HCT116 (cell line): ENCODE data around the gene UFD1. TPM values are rescaled to one million over a fixed set of nuclear protein-coding genes. Genes with fewer than 3 reads are reported as not detected.
A peak's percentile ranks its signal among the peaks of the same experiment; 100 is the strongest.

Experiments used
- ATAC-seq: fragments of 200-7000 bp; cut with Tn5 transposase; 2 replicates; pipeline ENCODE4 v1.9.1; 2020; ENCODE audit warnings: mild to moderate bottlenecking, moderate library complexity
- BruUV-seq: library from RNA; stranded (reverse); fragments of 400-500 nt; replicated peaks from 2 replicates; lab custom pipeline; 2021; lab: Mats Ljungman, UMichigan
- CTCF ChIA-PET: fragments of 300-600 bp; sonication (Branson Sonifier 250); formaldehyde crosslinking; loops from one replicate; lab custom pipeline; 2021; ENCODE audit warnings: antibody characterized with exemption; lab: Charles Lee
- POLR2A ChIA-PET: fragments of 300-600, 350-600 bp; sonication (Branson Sonifier 250); formaldehyde crosslinking; loops from one replicate; lab custom pipeline; 2021; ENCODE audit warnings: antibody characterized with exemption; lab: Charles Lee
- RAD21 ChIA-PET, 2 experiments: fragments of 300-600 bp; sonication (Branson Sonifier 250); formaldehyde crosslinking; loops; one replicate each; lab custom pipeline; 2023; ENCODE audit warnings: low total read pairs in 2 of 2; ENCODE audit not compliant: uncharacterized antibody in 2 of 2, unreplicated experiment in 2 of 2, low non-redundant PET in 1 of 2; lab: Charles Lee
- DNase-seq: peaks from one replicate; pipeline ENCODE4 v3.0.0-alpha.2; 2010; ENCODE audit warnings: low read depth, low spot score
- H2AFZ ChIP-seq: fragments of 200-600 bp; shearing (Covaris generic), sonication (generic); 2 replicates; pipeline ENCODE4 v1.6.1; 2017; ENCODE audit warnings: low read depth, mixed run types, mixed read lengths, antibody characterized with exemption, low read length; ENCODE audit not compliant: poor library complexity, severe bottlenecking
- H3K27ac ChIP-seq: 2 replicates; pipeline ENCODE4 v1.5.1; 2012; ENCODE audit warnings: low read depth, low read length
- H3K27me3 ChIP-seq: fragments of 200-600 bp; sonication (generic); 2 replicates; pipeline ENCODE4 v1.6.1; 2016; ENCODE audit warnings: mixed run types, low read length, mixed read lengths; ENCODE audit not compliant: insufficient read depth
- H3K36me3 ChIP-seq, 2 experiments: fragments of 200-500 bp in 1 of 2; fragments of 200-600 bp in 1 of 2; sonication (Bioruptor generic) in 1 of 2; sonication (generic) in 1 of 2; 2 replicates each; pipeline versions ENCODE4 v1.5.1 to v1.6.1; 2014 to 2016; ENCODE audit warnings: low read length in 2 of 2, inconsistent platforms in 1 of 2, mixed read lengths in 1 of 2, mixed run types in 1 of 2; ENCODE audit not compliant: insufficient read depth in 2 of 2, control insufficient read depth in 1 of 2
- H3K4me1 ChIP-seq, 2 experiments: fragments of 200-600 bp in 1 of 2; sonication (generic) in 1 of 2; 2 replicates each; pipeline versions ENCODE4 v1.5.1 to v1.6.1; 2012 to 2017; ENCODE audit warnings: low read length in 2 of 2, inconsistent platforms in 1 of 2, mild to moderate bottlenecking in 1 of 2, mixed read lengths in 1 of 2, mixed run types in 1 of 2, moderate library complexity in 1 of 2; ENCODE audit not compliant: insufficient read depth in 2 of 2, control insufficient read depth in 1 of 2
- H3K4me2 ChIP-seq: fragments of 200-600 bp; sonication (generic); 2 replicates; pipeline ENCODE4 v1.6.1; 2017; ENCODE audit warnings: mixed run types, low read length, mixed read lengths
- H3K4me3 ChIP-seq, 2 experiments: fragments of 200-600 bp in 1 of 2; sonication (generic) in 1 of 2; replicated peaks in 1 of 2; 2 replicates each; pipeline ENCODE4 v1.5.1; 2011 to 2016; ENCODE audit warnings: low read length in 2 of 2, control low read depth in 1 of 2, low read depth in 1 of 2, mild to moderate bottlenecking in 1 of 2, mixed read lengths in 1 of 2, mixed run types in 1 of 2
- H3K79me2 ChIP-seq: fragments of 200-600 bp; sonication (generic); 2 replicates; pipeline ENCODE4 v1.6.1; 2017; ENCODE audit warnings: mild to moderate bottlenecking, mixed run types, low read length, moderate library complexity, mixed read lengths; ENCODE audit not compliant: insufficient read depth
- H3K9ac ChIP-seq: fragments of 200-600 bp; sonication (generic); 2 replicates; pipeline ENCODE4 v1.6.1; 2016; ENCODE audit warnings: low read length, mixed read lengths
- H3K9me2 ChIP-seq: fragments of 200-600 bp; sonication (generic), shearing (Covaris generic); 2 replicates; pipeline ENCODE4 v1.6.1; 2017; ENCODE audit warnings: mixed run types, mild to moderate bottlenecking, moderate library complexity; ENCODE audit not compliant: insufficient read depth
- H3K9me3 ChIP-seq, 2 experiments: fragments of 200-500 bp in 1 of 2; fragments of 200-600 bp in 1 of 2; sonication (Bioruptor generic) in 1 of 2; sonication (generic) in 1 of 2; 2 replicates each; pipeline ENCODE4 v1.6.1; 2014 to 2017; ENCODE audit warnings: low read length in 2 of 2, mixed read lengths in 2 of 2, inconsistent platforms in 1 of 2, low read depth in 1 of 2, mild to moderate bottlenecking in 1 of 2, mixed run types in 1 of 2, moderate library complexity in 1 of 2; ENCODE audit not compliant: control insufficient read depth in 1 of 2, insufficient read depth in 1 of 2
- H4K20me1 ChIP-seq: fragments of 200-600 bp; sonication (generic), shearing (Covaris generic); 2 replicates; pipeline ENCODE4 v1.6.1; 2017; ENCODE audit warnings: mixed run types, mild to moderate bottlenecking, moderate library complexity; ENCODE audit not compliant: insufficient read depth
- CBX3 ChIP-seq: IDR thresholded peaks from 2 replicates; pipeline ENCODE4 v1.6.1; 2012; ENCODE audit warnings: low read depth
- MAX ChIP-seq: IDR thresholded peaks from 2 replicates; pipeline ENCODE4 v1.6.1; 2012
- POLR2AphosphoS5 ChIP-seq: IDR thresholded peaks from 2 replicates; pipeline ENCODE4 v1.6.1; 2011; ENCODE audit warnings: mild to moderate bottlenecking, low read depth, low read length, moderate library complexity
- TCF7L2 ChIP-seq: IDR thresholded peaks from 2 replicates; pipeline ENCODE4 v1.7.0; 2011; ENCODE audit warnings: borderline replicate concordance, inconsistent platforms; ENCODE audit not compliant: insufficient read depth, insufficient read length; ENCODE audit errors: extremely low read depth
- intact Hi-C: fragments of 100-400 bp; cut with micrococcal nuclease; formaldehyde crosslinking; loops from 2 replicates; pipeline ENCODE4 v1.10.0; 2022
- total RNA-seq: library from RNA; stranded (reverse); gene quantifications from one replicate; pipeline ENCODE4 v1.2.1, GENCODE V29; 2021; ENCODE audit not compliant: unreplicated experiment
- TF ChIP-seq, protein P1 (sequence below), 3 experiments: fragments of 200-600 bp in 1 of 3; sonication (generic) in 1 of 3; IDR thresholded peaks in 2 of 3; conservative IDR thresholded peaks in 1 of 3; 2 replicates each; pipeline ENCODE4 v1.5.1; 2012 to 2017; ENCODE audit warnings: low read depth in 2 of 3, low read length in 2 of 3, antibody characterized with exemption in 1 of 3, borderline replicate concordance in 1 of 3, control low read depth in 1 of 3, mild to moderate bottlenecking in 1 of 3, mixed read lengths in 1 of 3, mixed run types in 1 of 3, moderate library complexity in 1 of 3; ENCODE audit not compliant: insufficient read depth in 1 of 3
- TF ChIP-seq, protein P2 (sequence below): IDR thresholded peaks from 2 replicates; pipeline ENCODE4 v1.6.1; 2012
- TF ChIP-seq, protein P3 (sequence below): IDR thresholded peaks from 2 replicates; pipeline ENCODE4 v1.6.1; 2012; ENCODE audit warnings: low read depth

UFD1 gene
- total RNA-seq, 1 experiment from 2014 or later, result 97.5 TPM

GRCh38 chr22:19477321-19478044 lies 1.5 kb downstream of the UFD1 start:
- peaks cover 88% of the 10 kb centered on the region for H3K79me2 ChIP-seq

More at GRCh38 chr22:19477321-19478044, 1.5 kb downstream of the UFD1 start:
- BruUV-seq, result no TSS peak
- Histone ChIP-seq H3K27ac (no peak overlapping the region), H2AFZ (no peak overlapping the region), H3K4me1 (peaks cover 14 to 23% of the 10 kb centered on the region in 2 experiments; a peak in 3 of 4 replicates), H3K9me3 (no peaks in the 10 kb centered on the region), H3K36me3 (peaks cover 8 to 36% of the 10 kb centered on the region in 2 experiments), H3K4me2 (peak overlapping the region; percentile 81), H3K9me2 (no peaks in the 10 kb centered on the region), H3K4me3 (peak overlapping the region; percentile 80 to 91), H3K27me3 (no peaks in the 10 kb centered on the region), H3K9ac (peak overlapping the region; percentile 93), H4K20me1 (peaks cover 9% of the 10 kb centered on the region; the same call in 1 of the 2 replicates)
- CTCF ChIA-PET, result interaction anchor here (0.8 to 1.8 kb wide), 3 partner anchors 152 to 298 kb away, joined by 3 to 8 read pairs (median 5); partner anchors contain the start of gene SLC25A1
- ATAC-seq (no peak), DNase-seq (no peak)
- RAD21 ChIA-PET, result no interaction called here
- POLR2A ChIA-PET, result interaction anchor here (0.8 to 1.2 kb wide), 2 partner anchors 15 to 30 kb away, joined by 3 to 5 read pairs; no protein-coding TSS in a partner anchor
- TF ChIP-seq CBX3 (no peak), TCF7L2 (no peak), POLR2AphosphoS5 (no peak), MAX (no peak)
- TF ChIP-seq, protein P1, sequence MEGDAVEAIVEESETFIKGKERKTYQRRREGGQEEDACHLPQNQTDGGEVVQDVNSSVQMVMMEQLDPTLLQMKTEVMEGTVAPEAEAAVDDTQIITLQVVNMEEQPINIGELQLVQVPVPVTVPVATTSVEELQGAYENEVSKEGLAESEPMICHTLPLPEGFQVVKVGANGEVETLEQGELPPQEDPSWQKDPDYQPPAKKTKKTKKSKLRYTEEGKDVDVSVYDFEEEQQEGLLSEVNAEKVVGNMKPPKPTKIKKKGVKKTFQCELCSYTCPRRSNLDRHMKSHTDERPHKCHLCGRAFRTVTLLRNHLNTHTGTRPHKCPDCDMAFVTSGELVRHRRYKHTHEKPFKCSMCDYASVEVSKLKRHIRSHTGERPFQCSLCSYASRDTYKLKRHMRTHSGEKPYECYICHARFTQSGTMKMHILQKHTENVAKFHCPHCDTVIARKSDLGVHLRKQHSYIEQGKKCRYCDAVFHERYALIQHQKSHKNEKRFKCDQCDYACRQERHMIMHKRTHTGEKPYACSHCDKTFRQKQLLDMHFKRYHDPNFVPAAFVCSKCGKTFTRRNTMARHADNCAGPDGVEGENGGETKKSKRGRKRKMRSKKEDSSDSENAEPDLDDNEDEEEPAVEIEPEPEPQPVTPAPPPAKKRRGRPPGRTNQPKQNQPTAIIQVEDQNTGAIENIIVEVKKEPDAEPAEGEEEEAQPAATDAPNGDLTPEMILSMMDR (IDR thresholded peaks at IDR 0.05 in 2 of 3, conservative IDR thresholded peaks at IDR 0.05 in 1 of 3; ENCODE audit: borderline replicate concordance in 1 of 3, insufficient read depth in 1 of 3, low read depth in 2 of 3, low read length in 2 of 3), result 0 out of 6 replicates have a peak, but pooled peaks of 1 of the 3 experiments have one; percentile 15
- TF ChIP-seq, protein P2, sequence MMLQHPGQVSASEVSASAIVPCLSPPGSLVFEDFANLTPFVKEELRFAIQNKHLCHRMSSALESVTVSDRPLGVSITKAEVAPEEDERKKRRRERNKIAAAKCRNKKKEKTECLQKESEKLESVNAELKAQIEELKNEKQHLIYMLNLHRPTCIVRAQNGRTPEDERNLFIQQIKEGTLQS, result no peak
- TF ChIP-seq, protein P3, sequence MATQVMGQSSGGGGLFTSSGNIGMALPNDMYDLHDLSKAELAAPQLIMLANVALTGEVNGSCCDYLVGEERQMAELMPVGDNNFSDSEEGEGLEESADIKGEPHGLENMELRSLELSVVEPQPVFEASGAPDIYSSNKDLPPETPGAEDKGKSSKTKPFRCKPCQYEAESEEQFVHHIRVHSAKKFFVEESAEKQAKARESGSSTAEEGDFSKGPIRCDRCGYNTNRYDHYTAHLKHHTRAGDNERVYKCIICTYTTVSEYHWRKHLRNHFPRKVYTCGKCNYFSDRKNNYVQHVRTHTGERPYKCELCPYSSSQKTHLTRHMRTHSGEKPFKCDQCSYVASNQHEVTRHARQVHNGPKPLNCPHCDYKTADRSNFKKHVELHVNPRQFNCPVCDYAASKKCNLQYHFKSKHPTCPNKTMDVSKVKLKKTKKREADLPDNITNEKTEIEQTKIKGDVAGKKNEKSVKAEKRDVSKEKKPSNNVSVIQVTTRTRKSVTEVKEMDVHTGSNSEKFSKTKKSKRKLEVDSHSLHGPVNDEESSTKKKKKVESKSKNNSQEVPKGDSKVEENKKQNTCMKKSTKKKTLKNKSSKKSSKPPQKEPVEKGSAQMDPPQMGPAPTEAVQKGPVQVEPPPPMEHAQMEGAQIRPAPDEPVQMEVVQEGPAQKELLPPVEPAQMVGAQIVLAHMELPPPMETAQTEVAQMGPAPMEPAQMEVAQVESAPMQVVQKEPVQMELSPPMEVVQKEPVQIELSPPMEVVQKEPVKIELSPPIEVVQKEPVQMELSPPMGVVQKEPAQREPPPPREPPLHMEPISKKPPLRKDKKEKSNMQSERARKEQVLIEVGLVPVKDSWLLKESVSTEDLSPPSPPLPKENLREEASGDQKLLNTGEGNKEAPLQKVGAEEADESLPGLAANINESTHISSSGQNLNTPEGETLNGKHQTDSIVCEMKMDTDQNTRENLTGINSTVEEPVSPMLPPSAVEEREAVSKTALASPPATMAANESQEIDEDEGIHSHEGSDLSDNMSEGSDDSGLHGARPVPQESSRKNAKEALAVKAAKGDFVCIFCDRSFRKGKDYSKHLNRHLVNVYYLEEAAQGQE, result no peak
- intact Hi-C loops, result loop anchor here (1.0 to 10.0 kb wide), 5 partner anchors 155 to 355 kb away; partner anchors contain the start of genes DGCR2 and ESS2
